BE2C (cell line): ENCODE results near the gene EMC6.

Source experiments
- DNase-seq: peaks from one replicate; pipeline ENCODE4 v3.0.0-alpha.2; 2020
- H3K27me3 ChIP-seq: fragments of 250-450 bp; sonication (Bioruptor Pico); 2 replicates; pipeline ENCODE4 v1.5.1; 2020; ENCODE audit warnings: mild to moderate bottlenecking
- H3K36me3 ChIP-seq: fragments of 250-450 bp; sonication (Bioruptor Pico); 2 replicates; pipeline ENCODE4 v1.5.1; 2020; ENCODE audit warnings: mild to moderate bottlenecking
- H3K4me1 ChIP-seq: fragments of 250-450 bp; sonication (Bioruptor Pico); 2 replicates; pipeline ENCODE4 v1.5.1; 2020
- H3K4me3 ChIP-seq: 2 replicates; pipeline ENCODE4 v1.5.1; 2011; ENCODE audit warnings: low read depth, low read length
- H3K9me3 ChIP-seq: fragments of 250-450 bp; sonication (Bioruptor Pico); 2 replicates; pipeline ENCODE4 v1.5.1; 2020
- TF ChIP-seq, protein P1 (sequence below): IDR thresholded peaks from 2 replicates; pipeline ENCODE4 v1.5.1; 2012; ENCODE audit warnings: mild to moderate bottlenecking, low read depth, low read length

EMC6 gene

DNA sequence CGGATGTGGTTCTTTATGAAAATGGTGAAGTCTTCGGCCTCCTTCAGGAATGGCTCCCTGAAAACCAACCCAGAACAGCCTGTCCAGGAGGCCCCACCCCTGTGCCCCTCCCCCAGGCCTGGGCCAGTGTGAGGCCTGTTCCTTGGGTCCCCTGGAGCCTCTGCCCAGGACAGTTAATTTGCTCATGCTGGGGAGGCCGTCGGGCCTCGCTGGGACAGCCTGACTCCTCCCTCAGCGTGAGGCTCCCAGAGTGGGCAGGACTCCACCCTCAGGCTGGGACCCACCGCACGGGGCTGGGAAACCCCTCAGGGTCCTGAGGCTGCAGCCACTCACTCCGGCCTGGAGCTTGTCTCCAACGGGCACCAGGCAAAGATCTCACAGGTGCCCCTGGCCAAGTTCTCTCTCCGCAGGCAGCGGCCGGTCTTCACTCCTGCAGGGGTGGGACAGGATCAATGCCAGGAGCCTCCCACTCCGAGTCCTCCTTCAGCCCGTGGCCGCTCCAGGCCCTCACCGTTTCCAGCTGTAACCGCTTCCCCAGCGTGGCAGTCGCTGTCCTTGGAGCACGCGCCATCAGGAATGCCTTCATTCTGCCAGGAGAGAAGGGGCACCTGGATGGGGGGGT lies 21.6 kb downstream of the EMC6 start:
- Histone ChIP-seq H3K9me3 (no peaks in the 10 kb centered on the region), H3K36me3 (peaks cover 6% of the 10 kb centered on the region; the same call in 1 of the 2 replicates), H3K4me3 (no peak overlapping the region), H3K4me1 (no peaks in the 10 kb centered on the region), H3K27me3 (no peaks in the 10 kb centered on the region)
- TF ChIP-seq, protein P1, sequence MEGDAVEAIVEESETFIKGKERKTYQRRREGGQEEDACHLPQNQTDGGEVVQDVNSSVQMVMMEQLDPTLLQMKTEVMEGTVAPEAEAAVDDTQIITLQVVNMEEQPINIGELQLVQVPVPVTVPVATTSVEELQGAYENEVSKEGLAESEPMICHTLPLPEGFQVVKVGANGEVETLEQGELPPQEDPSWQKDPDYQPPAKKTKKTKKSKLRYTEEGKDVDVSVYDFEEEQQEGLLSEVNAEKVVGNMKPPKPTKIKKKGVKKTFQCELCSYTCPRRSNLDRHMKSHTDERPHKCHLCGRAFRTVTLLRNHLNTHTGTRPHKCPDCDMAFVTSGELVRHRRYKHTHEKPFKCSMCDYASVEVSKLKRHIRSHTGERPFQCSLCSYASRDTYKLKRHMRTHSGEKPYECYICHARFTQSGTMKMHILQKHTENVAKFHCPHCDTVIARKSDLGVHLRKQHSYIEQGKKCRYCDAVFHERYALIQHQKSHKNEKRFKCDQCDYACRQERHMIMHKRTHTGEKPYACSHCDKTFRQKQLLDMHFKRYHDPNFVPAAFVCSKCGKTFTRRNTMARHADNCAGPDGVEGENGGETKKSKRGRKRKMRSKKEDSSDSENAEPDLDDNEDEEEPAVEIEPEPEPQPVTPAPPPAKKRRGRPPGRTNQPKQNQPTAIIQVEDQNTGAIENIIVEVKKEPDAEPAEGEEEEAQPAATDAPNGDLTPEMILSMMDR, result no peak
- DNase-seq, result no peak

DNA sequence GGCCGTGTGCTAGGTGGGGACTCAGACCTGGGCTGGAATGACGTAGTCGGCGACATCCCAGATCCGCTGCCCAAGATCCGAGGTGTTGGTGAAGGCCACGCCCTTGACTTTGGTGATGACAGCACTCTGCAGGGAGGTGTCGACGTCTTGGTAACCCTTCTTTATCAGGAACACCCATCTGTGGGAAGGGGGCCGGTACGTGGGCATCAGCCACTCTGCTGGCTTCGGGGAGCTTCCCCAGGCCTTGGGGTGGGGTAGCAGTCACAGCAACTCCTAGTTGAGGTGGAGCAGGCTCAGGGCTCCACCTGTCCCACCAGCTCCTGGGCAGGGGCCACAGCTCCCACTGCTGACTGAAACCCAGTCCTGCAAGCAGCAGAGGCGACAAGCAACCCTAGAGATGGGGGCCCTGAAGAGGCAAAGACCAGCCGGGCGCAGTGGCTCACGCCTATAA lies 23.0 kb downstream of the EMC6 start:
- Histone ChIP-seq H3K4me1 (no peaks in the 10 kb centered on the region), H3K9me3 (no peaks in the 10 kb centered on the region), H3K27me3 (no peaks in the 10 kb centered on the region), H3K36me3 (peaks cover 6% of the 10 kb centered on the region; the same call in 1 of the 2 replicates), H3K4me3 (no peak overlapping the region)
- no peak for DNase-seq
- TF ChIP-seq, protein P1, result no peak; the same call in 1 of the 2 replicates

DNA sequence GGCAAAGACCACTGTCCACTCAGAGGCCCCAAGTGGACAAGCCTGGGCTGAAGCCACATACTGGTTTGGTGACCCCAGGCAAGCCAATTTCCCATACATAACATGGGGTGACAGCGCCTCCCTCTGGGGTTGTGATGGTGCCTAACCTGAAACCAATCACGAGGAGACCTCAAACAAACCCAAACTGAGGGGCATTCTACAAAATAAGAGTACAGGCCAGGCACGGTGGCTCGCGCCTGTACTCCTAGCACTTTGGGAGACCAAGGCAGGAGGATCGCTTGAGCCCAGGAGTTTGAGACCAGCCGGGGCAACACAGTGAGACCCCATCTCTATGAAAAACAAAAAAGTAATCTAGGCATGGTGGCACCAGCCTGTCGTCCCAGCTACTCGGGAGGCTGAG lies 23.7 kb downstream of the EMC6 start:
- H3K9me3 ChIP-seq, result no peaks in the 10 kb centered on the region
- DNase-seq, result no peak
- H3K4me3 ChIP-seq, result no peak overlapping the region
- H3K36me3 ChIP-seq, result peaks cover 6% of the 10 kb centered on the region; the same call in 1 of the 2 replicates
- no peaks in the 10 kb centered on the region for H3K4me1 ChIP-seq
- TF ChIP-seq, protein P1, result no peak
- H3K27me3 ChIP-seq, result no peaks in the 10 kb centered on the region

DNA sequence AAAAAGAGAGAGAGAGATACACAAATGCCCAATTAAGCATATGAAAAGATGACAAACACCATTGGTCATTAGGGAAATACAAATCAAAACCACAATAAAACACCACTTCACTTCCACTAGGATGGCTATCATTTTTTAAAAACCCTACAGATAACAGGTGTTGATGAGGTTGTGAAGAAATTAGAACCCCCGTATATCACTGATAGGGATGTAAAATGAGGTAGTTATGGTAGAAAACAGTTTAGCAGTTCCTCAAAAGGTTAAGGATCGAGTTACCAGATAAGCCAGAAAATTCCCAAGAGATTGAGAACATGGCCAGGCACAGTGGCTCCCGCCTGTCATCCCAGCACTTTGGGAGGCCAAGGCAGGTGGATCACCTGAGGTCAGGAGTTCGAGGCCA lies 24.5 kb downstream of the EMC6 start:
- Histone ChIP-seq H3K9me3 (no peaks in the 10 kb centered on the region), H3K4me1 (no peaks in the 10 kb centered on the region), H3K4me3 (no peak overlapping the region), H3K36me3 (peaks cover 6% of the 10 kb centered on the region; the same call in 1 of the 2 replicates), H3K27me3 (no peaks in the 10 kb centered on the region)
- DNase-seq, result no peak
- TF ChIP-seq, protein P1, result no peak

DNA sequence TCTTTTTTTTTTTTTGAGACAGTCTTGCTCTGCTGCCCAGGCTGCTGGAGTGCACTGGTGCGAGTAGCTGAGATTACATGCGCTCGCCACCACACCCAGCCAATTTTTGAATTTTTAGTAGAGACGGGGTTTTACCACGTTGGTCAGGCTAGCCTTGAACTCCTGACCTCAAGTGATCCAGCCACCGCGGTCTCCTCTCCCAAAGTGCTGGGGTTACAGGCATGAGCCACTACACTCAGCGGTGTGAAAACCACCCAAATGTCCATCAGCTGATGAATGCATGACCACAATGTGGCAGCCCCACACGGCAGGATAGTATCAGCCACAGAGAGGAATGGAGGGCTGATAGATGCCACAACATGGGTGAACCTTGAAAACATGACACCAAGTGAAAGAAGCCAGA lies 25.2 kb downstream of the EMC6 start:
- H3K9me3 ChIP-seq, result no peaks in the 10 kb centered on the region
- no peaks in the 10 kb centered on the region for H3K4me1 ChIP-seq
- no peak overlapping the region for H3K4me3 ChIP-seq
- H3K36me3 ChIP-seq, result peaks cover 6% of the 10 kb centered on the region; the same call in 1 of the 2 replicates
- TF ChIP-seq, protein P1, result no peak
- DNase-seq, result no peak
- H3K27me3 ChIP-seq, result no peaks in the 10 kb centered on the region

DNA sequence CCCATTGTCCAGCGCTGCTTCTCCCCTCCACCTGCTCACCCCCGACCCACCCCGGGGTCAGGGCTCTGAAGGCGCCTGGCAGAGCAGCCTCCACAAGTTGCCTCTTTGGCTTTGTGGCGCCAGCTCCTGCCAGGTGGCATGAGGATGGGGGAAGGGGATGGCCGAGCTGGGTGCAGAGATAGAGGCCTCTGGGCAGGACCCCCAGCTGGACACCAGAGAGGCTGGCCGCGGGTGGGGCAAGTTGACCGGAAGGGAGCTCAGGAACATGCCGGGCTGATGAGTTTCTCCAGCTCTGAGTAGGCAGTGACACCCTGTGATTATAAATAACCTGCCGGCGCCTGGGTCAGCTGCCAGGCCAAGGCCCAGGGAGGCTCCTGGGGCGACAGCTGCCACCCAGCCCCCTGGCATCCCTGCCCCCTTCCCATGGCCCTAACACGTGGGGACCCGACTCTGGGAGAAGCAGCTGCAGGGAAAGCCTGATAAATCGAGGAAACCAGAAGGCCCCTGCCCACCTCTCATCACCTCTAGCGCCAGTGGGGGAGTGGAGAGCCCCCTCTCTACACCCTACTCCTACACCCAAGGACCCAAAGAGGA lies 26.6 kb downstream of the EMC6 start:
- Histone ChIP-seq H3K36me3 (no peaks in the 10 kb centered on the region; the same call in 1 of the 2 replicates), H3K27me3 (no peaks in the 10 kb centered on the region), H3K4me3 (peak overlapping the region; percentile 72), H3K4me1 (no peaks in the 10 kb centered on the region), H3K9me3 (no peaks in the 10 kb centered on the region)
- TF ChIP-seq, protein P1, result no peak
- no peak for DNase-seq
